Measurements from ENCODE around the gene IGF1. TPM values are rescaled to one million over a fixed set of nuclear protein-coding genes. Genes with fewer than 3 reads are reported as not detected.

IGF1 gene
- total RNA-seq, 1 experiment from 2014 or later, result not detected

- H3K27me3 ChIP-seq (ENCODE audit: control insufficient read depth, insufficient read depth, low read length), result no peaks in the 10 kb centered on the region
- no peak overlapping the region for H3K4me3 ChIP-seq (ENCODE audit: insufficient read depth, low read depth, low read length)
- DNase-seq, result no peak
- H3K36me3 ChIP-seq (replicated peaks; ENCODE audit: control insufficient read depth, insufficient read depth, low read length), result no peaks in the 10 kb centered on the region
Observed at GRCh38 chr12:102437511-102437910, 42.9 kb downstream of the IGF1 start.

GRCh38 chr12:102436867-102437266 is 43.5 kb downstream of the IGF1 start:
- DNase-seq, result no peak
- Histone ChIP-seq H3K36me3 (replicated peaks; ENCODE audit: control insufficient read depth, insufficient read depth, low read length) (no peaks in the 10 kb centered on the region), H3K27me3 (ENCODE audit: control insufficient read depth, insufficient read depth, low read length) (no peaks in the 10 kb centered on the region), H3K4me3 (ENCODE audit: insufficient read depth, low read depth, low read length) (no peak overlapping the region)

DNA sequence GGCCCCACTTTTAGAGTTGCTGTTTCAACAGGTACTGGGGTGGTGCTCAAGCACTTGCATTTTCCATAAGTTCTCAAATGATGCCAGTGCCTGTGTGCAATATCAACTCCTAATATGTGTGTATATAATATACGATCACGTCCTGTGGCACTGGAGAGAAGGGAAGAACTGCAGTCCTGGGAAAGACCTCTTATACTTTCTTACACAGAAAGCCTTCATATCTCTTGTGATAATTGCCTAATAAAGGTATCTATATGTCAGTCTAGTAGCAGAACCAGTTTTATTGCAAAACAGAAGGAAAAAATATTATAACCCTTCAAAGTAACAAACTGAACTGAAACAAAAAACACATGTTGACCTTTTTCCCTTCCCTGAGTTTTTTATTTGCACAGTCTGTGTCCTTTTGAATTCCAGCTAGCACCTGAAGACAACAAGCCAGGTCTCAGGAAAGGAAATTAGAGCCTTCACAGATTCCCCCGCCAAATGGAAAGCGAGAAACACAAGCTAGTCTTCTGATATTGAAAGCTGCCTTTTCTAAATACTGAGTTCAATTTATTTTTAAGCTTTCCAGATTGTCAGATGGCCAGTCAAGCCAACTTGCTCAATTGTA is 44.4 kb downstream of the IGF1 start:
- H3K27me3 ChIP-seq (ENCODE audit: control insufficient read depth, insufficient read depth, low read length), result no peaks in the 10 kb centered on the region

DNA sequence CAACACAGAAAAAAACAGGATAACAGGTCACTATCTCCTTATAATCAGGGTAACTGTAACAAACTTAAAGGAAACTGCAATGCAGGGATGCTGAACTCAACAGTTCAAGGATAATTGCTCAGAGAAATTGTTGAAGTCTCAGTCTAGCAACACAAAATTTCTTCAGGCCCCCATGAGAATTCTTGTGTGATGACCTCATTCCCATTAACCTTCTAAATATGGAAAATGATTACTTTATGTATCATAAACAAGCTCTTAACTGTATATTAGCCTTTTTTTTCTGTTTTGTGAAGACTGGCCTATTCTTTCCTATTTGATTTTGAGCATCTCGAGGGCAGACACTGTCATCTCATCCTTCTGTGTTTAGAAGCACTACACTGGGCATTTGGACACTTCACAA is 47.1 kb downstream of the IGF1 start:
- Histone ChIP-seq H3K36me3 (replicated peaks; ENCODE audit: control insufficient read depth, insufficient read depth, low read length) (no peaks in the 10 kb centered on the region), H3K27me3 (ENCODE audit: control insufficient read depth, insufficient read depth, low read length) (no peaks in the 10 kb centered on the region), H3K4me3 (ENCODE audit: insufficient read depth, low read depth, low read length) (no peak overlapping the region)
- no peak for DNase-seq

More for the DNA sequence above, 44.4 kb downstream of the IGF1 start:
- DNase-seq, result no peak
- Histone ChIP-seq H3K36me3 (replicated peaks; ENCODE audit: control insufficient read depth, insufficient read depth, low read length) (no peaks in the 10 kb centered on the region), H3K4me3 (ENCODE audit: insufficient read depth, low read depth, low read length) (no peak overlapping the region)

DNA sequence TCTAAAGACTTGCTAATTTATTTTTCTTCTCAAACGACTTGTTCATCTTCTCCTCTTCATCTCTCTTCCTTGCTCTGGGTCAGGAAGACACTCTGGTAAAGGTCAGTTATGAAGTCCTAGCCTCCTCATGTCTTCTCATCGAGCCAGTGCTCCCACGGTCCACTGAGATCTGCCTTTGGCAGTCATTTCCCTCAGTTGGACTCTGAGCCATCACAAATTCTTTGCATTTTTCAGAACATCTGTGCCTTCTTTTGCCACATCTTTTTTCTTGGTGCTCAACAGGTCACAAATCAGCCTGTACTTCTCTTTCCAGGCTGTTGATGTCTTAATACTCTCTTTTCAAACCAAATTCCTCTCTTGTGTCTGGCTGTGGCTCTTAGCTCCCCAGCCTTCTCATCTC is 49.7 kb downstream of the IGF1 start:
- no peaks in the 10 kb centered on the region for H3K27me3 ChIP-seq (ENCODE audit: control insufficient read depth, insufficient read depth, low read length)
- H3K36me3 ChIP-seq (replicated peaks; ENCODE audit: control insufficient read depth, insufficient read depth, low read length), result no peaks in the 10 kb centered on the region
- DNase-seq, result no peak
- H3K4me3 ChIP-seq (ENCODE audit: insufficient read depth, low read depth, low read length), result no peak overlapping the region

DNA sequence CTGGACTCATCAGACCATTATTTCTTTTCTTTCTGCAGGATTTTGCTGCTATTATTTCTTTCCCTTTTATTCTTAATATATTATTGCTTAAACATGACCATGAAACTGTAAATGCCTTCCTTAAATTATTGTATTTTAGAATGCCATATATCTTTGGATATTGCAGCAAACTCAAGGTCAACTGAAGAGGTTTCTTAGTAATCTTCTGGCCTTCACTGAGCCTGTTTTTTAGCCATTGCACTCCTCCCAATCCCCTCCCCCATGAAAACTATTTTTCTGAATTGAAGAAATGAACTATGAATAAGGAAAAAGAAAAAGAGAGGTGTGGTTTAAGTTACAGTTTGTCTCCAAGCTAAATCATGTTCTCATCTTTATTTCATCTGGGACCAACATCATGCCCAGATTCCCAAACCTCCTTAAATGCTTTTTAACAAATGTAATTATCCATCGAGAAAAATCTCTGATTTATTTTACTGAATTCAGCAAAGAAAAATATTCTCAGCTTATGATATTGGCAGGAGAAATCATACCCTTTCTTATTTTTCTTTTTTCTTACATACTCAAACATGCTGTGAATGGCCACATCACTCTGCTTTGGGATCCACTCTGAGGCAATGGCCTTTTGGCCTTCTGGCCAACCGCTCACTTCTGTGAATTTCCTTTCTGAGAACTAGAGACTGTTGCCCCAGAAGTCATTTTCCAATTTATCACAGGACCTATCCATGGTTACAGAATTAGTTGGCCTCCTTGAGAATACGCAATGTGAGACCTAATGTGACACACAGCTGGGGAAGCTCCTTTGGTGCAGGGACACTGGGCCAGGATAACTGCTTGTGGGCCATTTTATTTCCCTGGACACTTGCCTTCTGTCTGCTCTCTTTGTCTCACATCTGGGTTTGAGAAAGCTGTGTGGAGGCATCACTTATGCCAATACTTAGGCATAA is 50.9 kb downstream of the IGF1 start:
- no peaks in the 10 kb centered on the region for H3K27me3 ChIP-seq (ENCODE audit: control insufficient read depth, insufficient read depth, low read length)
- no peak for DNase-seq
- H3K36me3 ChIP-seq (replicated peaks; ENCODE audit: control insufficient read depth, insufficient read depth, low read length), result no peaks in the 10 kb centered on the region

GRCh38 chr12:102427543-102427941 is 52.8 kb downstream of the IGF1 start:
- Histone ChIP-seq H3K4me3 (ENCODE audit: insufficient read depth, low read depth, low read length) (no peak overlapping the region), H3K27me3 (ENCODE audit: control insufficient read depth, insufficient read depth, low read length) (no peaks in the 10 kb centered on the region), H3K36me3 (replicated peaks; ENCODE audit: control insufficient read depth, insufficient read depth, low read length) (no peaks in the 10 kb centered on the region)
- no peak for DNase-seq

More for the DNA sequence above, 50.9 kb downstream of the IGF1 start:
- no peak overlapping the region for H3K4me3 ChIP-seq (ENCODE audit: insufficient read depth, low read depth, low read length)

- no peak overlapping the region for H3K4me3 ChIP-seq (ENCODE audit: insufficient read depth, low read depth, low read length)
- no peak for DNase-seq
- no peaks in the 10 kb centered on the region for H3K27me3 ChIP-seq (ENCODE audit: control insufficient read depth, insufficient read depth, low read length)
Observed at GRCh38 chr12:102426599-102427542, 53.5 kb downstream of the IGF1 start.

GRCh38 chr12:102425109-102426039 is 55.0 kb downstream of the IGF1 start:
- Histone ChIP-seq H3K36me3 (replicated peaks; ENCODE audit: control insufficient read depth, insufficient read depth, low read length) (no peaks in the 10 kb centered on the region), H3K27me3 (ENCODE audit: control insufficient read depth, insufficient read depth, low read length) (no peaks in the 10 kb centered on the region), H3K4me3 (ENCODE audit: insufficient read depth, low read depth, low read length) (no peak overlapping the region)
- no peak for DNase-seq

More at GRCh38 chr12:102426599-102427542, 53.5 kb downstream of the IGF1 start:
- H3K36me3 ChIP-seq (replicated peaks; ENCODE audit: control insufficient read depth, insufficient read depth, low read length), result no peaks in the 10 kb centered on the region

DNA sequence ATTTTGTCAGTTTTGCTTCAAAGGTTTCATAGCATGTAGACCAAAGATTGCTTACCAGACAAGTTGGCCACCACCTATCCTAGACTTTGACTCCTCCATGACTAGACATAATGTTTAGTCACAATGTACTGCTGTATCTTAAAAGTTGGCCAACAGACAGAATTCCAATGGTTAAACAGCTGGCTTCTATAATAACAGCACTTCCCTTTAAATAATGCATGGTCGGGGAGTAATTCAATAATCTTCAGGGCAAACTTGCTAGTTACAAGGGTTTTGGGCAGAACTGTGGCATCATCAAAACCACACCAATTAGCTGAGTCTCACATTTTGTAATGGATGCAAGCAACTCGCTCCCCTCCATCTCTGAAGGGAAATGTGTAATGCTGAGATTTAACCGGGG is 56.9 kb downstream of the IGF1 start:
- no peak overlapping the region for H3K4me3 ChIP-seq (ENCODE audit: insufficient read depth, low read depth, low read length)
- no peaks in the 10 kb centered on the region for H3K36me3 ChIP-seq (replicated peaks; ENCODE audit: control insufficient read depth, insufficient read depth, low read length)
- no peak for DNase-seq
- H3K27me3 ChIP-seq (ENCODE audit: control insufficient read depth, insufficient read depth, low read length), result no peaks in the 10 kb centered on the region

- no peak overlapping the region for H3K4me3 ChIP-seq (ENCODE audit: insufficient read depth, low read depth, low read length)
- no peaks in the 10 kb centered on the region for H3K27me3 ChIP-seq (ENCODE audit: control insufficient read depth, insufficient read depth, low read length)
- no peaks in the 10 kb centered on the region for H3K36me3 ChIP-seq (replicated peaks; ENCODE audit: control insufficient read depth, insufficient read depth, low read length)
- no peak for DNase-seq
Observed at GRCh38 chr12:102421802-102422583, 58.4 kb downstream of the IGF1 start.

- DNase-seq, result no peak
- H3K36me3 ChIP-seq (replicated peaks; ENCODE audit: control insufficient read depth, insufficient read depth, low read length), result no peaks in the 10 kb centered on the region
- H3K27me3 ChIP-seq (ENCODE audit: control insufficient read depth, insufficient read depth, low read length), result no peaks in the 10 kb centered on the region
- no peak overlapping the region for H3K4me3 ChIP-seq (ENCODE audit: insufficient read depth, low read depth, low read length)
Observed at GRCh38 chr12:102419094-102419764, 61.1 kb downstream of the IGF1 start.

Measured in H7 (cell line).